Esophagus (tissue), 2 donors: ENCODE measurements around the gene TIMM10B. TPM values are rescaled to one million over a fixed set of nuclear protein-coding genes. Genes with fewer than 3 reads are reported as not detected.
"Not testable (repeated sequence)": the region's sequence is repeated elsewhere in the genome, so short reads cannot be mapped to it uniquely, and the experiment has no call there.

ENCODE experiments used
- H3K27ac ChIP-seq, 2 donors: one replicate each; pipeline ENCODE4 v1.5.1; 2013; ENCODE audit warnings: low read depth in 2 of 2, mild to moderate bottlenecking in 2 of 2, inconsistent platforms in 1 of 2, low read length in 1 of 2, moderate library complexity in 1 of 2
- H3K27me3 ChIP-seq, 2 donors: one replicate each; pipeline ENCODE4 v1.6.1; 2013; ENCODE audit warnings: low read length in 2 of 2, control low read depth in 1 of 2, mild to moderate bottlenecking in 1 of 2; ENCODE audit not compliant: insufficient read depth in 2 of 2, control insufficient read depth in 1 of 2
- H3K36me3 ChIP-seq, 2 donors: one replicate each; pipeline ENCODE4 v1.6.1; 2013; ENCODE audit warnings: low read length in 1 of 2; ENCODE audit not compliant: control insufficient read depth in 2 of 2, insufficient read depth in 2 of 2
- H3K4me1 ChIP-seq, 2 donors: one replicate each; pipeline ENCODE4 v1.6.1; 2013; ENCODE audit warnings: low read length in 1 of 2; ENCODE audit not compliant: control insufficient read depth in 2 of 2, insufficient read depth in 2 of 2
- H3K4me3 ChIP-seq, 2 donors: one replicate each; pipeline ENCODE4 v1.5.1; 2013; ENCODE audit warnings: low read length in 2 of 2, mild to moderate bottlenecking in 2 of 2, low read depth in 1 of 2, moderate library complexity in 1 of 2
- H3K9me3 ChIP-seq, 2 donors: one replicate each; pipeline ENCODE4 v1.6.1; 2013; ENCODE audit warnings: mild to moderate bottlenecking in 2 of 2, low read depth in 1 of 2, low read length in 1 of 2, moderate library complexity in 1 of 2; ENCODE audit not compliant: control insufficient read depth in 2 of 2, insufficient read depth in 1 of 2
- WGBS, 2 donors: extraction: QIAGEN DNeasy Blood & Tissue Kit; methylation state at CpG; one replicate each; pipeline ENCODE4 v1.1.7; 2013; 5-methylcytosine and 5-hydroxymethylcytosine counted together
- polyA plus RNA-seq, 2 donors: library from polyadenylated mRNA; stranded (reverse); fragments of 200-250 nt; gene quantifications; one replicate each; pipeline ENCODE4 v1.2.3, GENCODE V29; 2013
- donor health status: healthy with polysubstance abuse.
- donor health status: Bipolar disorder and iron deficiency.

TIMM10B gene
- polyA plus RNA-seq, 2 donors, result 7.9 to 15.9 TPM

GRCh38 chr11:6498544-6498943 lies 17.2 kb downstream of the TIMM10B start:
- Histone ChIP-seq H3K4me1 (peaks cover 0 to 2% of the 10 kb centered on the region in 2 donors), H3K27me3 (no peaks in the 10 kb centered on the region), H3K27ac (no peak overlapping the region), H3K9me3 (no peaks in the 10 kb centered on the region), H3K4me3 (no peak overlapping the region), H3K36me3 (peaks cover 4% of the 10 kb centered on the region in 2 donors)
- 91 to 100% methylated on average over 5 of the region's 5 CpGs for WGBS, 2 donors

GRCh38 chr11:6502382-6502781 lies 21.1 kb downstream of the TIMM10B start:
- 95 to 96% methylated on average over 3 of the region's 3 CpGs for WGBS, 2 donors
- H3K4me1 ChIP-seq, result no peaks in the 10 kb centered on the region
- peaks cover 0 to 4% of the 10 kb centered on the region in 2 donors for H3K36me3 ChIP-seq
- no peak overlapping the region for H3K4me3 ChIP-seq
- no peak overlapping the region for H3K27ac ChIP-seq
- H3K27me3 ChIP-seq, result no peaks in the 10 kb centered on the region
- no peaks in the 10 kb centered on the region for H3K9me3 ChIP-seq

GRCh38 chr11:6504166-6504565 lies 22.9 kb downstream of the TIMM10B start:
- Histone ChIP-seq H3K4me1 (no peaks in the 10 kb centered on the region), H3K27me3 (no peaks in the 10 kb centered on the region), H3K9me3 (no peaks in the 10 kb centered on the region), H3K36me3 (no peaks in the 10 kb centered on the region), H3K27ac (no peak overlapping the region), H3K4me3 (no peak overlapping the region)
- WGBS, 2 donors, result 83 to 84% methylated on average over 3 of the region's 3 CpGs

- H3K9me3 ChIP-seq, result no peaks in the 10 kb centered on the region
- WGBS, 2 donors, result 54 to 59% methylated on average over 2 of the region's 2 CpGs
- H3K36me3 ChIP-seq, result no peaks in the 10 kb centered on the region
- no peak overlapping the region for H3K27ac ChIP-seq
- H3K4me1 ChIP-seq, result no peaks in the 10 kb centered on the region
- no peak overlapping the region for H3K4me3 ChIP-seq
- H3K27me3 ChIP-seq, result no peaks in the 10 kb centered on the region
Observed at GRCh38 chr11:6505577-6506240, 24.4 kb downstream of the TIMM10B start.

GRCh38 chr11:6516865-6517264 lies 35.6 kb downstream of the TIMM10B start:
- Histone ChIP-seq H3K36me3 (peaks cover 3 to 8% of the 10 kb centered on the region in 2 donors), H3K9me3 (no peaks in the 10 kb centered on the region), H3K27ac (no peak overlapping the region), H3K4me1 (no peaks in the 10 kb centered on the region), H3K4me3 (no peak overlapping the region), H3K27me3 (no peaks in the 10 kb centered on the region)

- H3K4me3 ChIP-seq, result no peak overlapping the region
- no peaks in the 10 kb centered on the region for H3K4me1 ChIP-seq
- no peak overlapping the region for H3K27ac ChIP-seq
- no peaks in the 10 kb centered on the region for H3K9me3 ChIP-seq
- 90% methylated on average over 3 of the region's 3 CpGs for WGBS, 2 donors
- H3K36me3 ChIP-seq, result peaks cover 3 to 8% of the 10 kb centered on the region in 2 donors
- no peaks in the 10 kb centered on the region for H3K27me3 ChIP-seq
Observed at GRCh38 chr11:6520265-6520664, 39.0 kb downstream of the TIMM10B start.

- not testable (repeated sequence) for H3K4me3 ChIP-seq, H3K27me3 ChIP-seq
Observed at GRCh38 chr11:6521946-6522345, 40.6 kb downstream of the TIMM10B start.

GRCh38 chr11:6523253-6523652 lies 42.0 kb downstream of the TIMM10B start:
- Histone ChIP-seq H3K4me3 (no peak overlapping the region), H3K36me3 (peaks cover 4 to 8% of the 10 kb centered on the region in 2 donors), H3K9me3 (no peaks in the 10 kb centered on the region), H3K4me1 (no peaks in the 10 kb centered on the region), H3K27me3 (no peaks in the 10 kb centered on the region), H3K27ac (no peak overlapping the region)
- WGBS, 2 donors, result 45 to 60% methylated on average over 1 of the region's 1 CpG

More at GRCh38 chr11:6521946-6522345, 40.6 kb downstream of the TIMM10B start:
- H3K9me3 ChIP-seq, H3K27ac ChIP-seq, H3K36me3 ChIP-seq, H3K4me1 ChIP-seq: not testable (repeated sequence)
- WGBS, 2 donors, result 91 to 95% methylated on average over 3 of the region's 3 CpGs

GRCh38 chr11:6526411-6527135 lies 45.3 kb downstream of the TIMM10B start:
- Histone ChIP-seq H3K27ac (no peak overlapping the region), H3K27me3 (no peaks in the 10 kb centered on the region), H3K36me3 (peaks cover 0 to 4% of the 10 kb centered on the region in 2 donors), H3K9me3 (no peaks in the 10 kb centered on the region), H3K4me1 (no peaks in the 10 kb centered on the region), H3K4me3 (no peak overlapping the region)
- WGBS, 2 donors, result 81% methylated on average over 3 of the region's 3 CpGs

- WGBS, 2 donors, result 93 to 95% methylated on average over 2 of the region's 2 CpGs
- no peaks in the 10 kb centered on the region for H3K9me3 ChIP-seq
- no peak overlapping the region for H3K27ac ChIP-seq
- no peak overlapping the region for H3K4me3 ChIP-seq
- H3K27me3 ChIP-seq, result no peaks in the 10 kb centered on the region
- peaks cover 0 to 11% of the 10 kb centered on the region in 2 donors for H3K36me3 ChIP-seq
- no peaks in the 10 kb centered on the region for H3K4me1 ChIP-seq
Observed at GRCh38 chr11:6529266-6529665, 48.0 kb downstream of the TIMM10B start.
